Measurements from ENCODE around the gene ELK3. TPM values are rescaled to one million over a fixed set of nuclear protein-coding genes. Genes with fewer than 3 reads are reported as not detected.

ELK3 gene
- total RNA-seq, 4 donors from 2014 or later: 19.8 to 55.4 (median 31.8) TPM

DNA sequence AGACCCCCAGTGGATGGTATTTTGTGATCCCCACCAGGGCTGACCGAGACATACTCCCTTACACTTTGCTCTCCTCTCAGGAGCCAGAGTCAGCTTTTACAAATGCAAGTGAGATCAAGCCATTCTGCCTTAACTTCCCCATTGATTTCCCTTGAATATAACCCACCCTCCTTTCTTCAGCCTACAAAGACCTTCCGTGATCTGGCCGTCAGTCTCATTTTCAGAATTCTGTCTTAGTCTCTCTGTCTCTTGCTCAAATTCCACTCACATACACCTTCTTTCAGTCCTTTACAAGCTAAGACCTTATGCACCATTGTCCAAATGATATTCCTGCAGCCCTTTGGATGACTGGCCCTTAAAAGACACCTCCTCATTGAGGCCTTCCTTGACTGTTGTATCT is 39.0 kb upstream of the ELK3 start:
- H3K27me3 ChIP-seq: no peaks in the 10 kb centered on the region
- no peak overlapping the region for H3K27ac ChIP-seq
- WGBS, 2 donors: 91 to 97% methylated on average over 3 of the region's 3 CpGs
- no peaks in the 10 kb centered on the region for H3K36me3 ChIP-seq
- intact Hi-C loops (cut with DNase I): no loop called here
- no peaks in the 10 kb centered on the region for H3K4me1 ChIP-seq
- no peaks in the 10 kb centered on the region for H3K9me3 ChIP-seq
- no peak for DNase-seq
- TF ChIP-seq, protein P1, sequence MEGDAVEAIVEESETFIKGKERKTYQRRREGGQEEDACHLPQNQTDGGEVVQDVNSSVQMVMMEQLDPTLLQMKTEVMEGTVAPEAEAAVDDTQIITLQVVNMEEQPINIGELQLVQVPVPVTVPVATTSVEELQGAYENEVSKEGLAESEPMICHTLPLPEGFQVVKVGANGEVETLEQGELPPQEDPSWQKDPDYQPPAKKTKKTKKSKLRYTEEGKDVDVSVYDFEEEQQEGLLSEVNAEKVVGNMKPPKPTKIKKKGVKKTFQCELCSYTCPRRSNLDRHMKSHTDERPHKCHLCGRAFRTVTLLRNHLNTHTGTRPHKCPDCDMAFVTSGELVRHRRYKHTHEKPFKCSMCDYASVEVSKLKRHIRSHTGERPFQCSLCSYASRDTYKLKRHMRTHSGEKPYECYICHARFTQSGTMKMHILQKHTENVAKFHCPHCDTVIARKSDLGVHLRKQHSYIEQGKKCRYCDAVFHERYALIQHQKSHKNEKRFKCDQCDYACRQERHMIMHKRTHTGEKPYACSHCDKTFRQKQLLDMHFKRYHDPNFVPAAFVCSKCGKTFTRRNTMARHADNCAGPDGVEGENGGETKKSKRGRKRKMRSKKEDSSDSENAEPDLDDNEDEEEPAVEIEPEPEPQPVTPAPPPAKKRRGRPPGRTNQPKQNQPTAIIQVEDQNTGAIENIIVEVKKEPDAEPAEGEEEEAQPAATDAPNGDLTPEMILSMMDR (IDR thresholded peaks at IDR 0.05): no peak
- TF ChIP-seq POLR2A (IDR thresholded peaks at IDR 0.05): no peak
- no peak overlapping the region for H3K4me3 ChIP-seq (replicated peaks in 1 of 3)

DNA sequence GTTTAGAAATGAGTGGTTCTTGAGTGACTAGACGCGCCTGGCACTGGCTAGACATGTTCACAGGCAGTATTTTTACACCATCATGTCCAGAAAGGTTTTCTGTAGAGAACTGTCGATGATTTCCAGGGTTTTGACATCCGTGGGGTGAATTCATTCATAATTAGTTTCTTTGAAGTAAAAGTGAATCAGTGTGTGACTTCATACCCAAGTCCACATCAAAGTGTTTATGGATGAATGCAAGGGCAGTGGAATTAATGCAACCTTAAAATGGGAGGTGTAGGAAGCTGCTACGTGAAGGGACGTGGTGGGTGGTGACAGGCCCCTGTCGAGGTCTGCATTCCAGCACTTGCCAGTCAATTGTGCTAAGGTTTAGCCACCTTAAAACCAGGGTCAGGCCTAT is 38.4 kb upstream of the ELK3 start:
- H3K4me3 ChIP-seq (replicated peaks in 1 of 3): no peak overlapping the region
- WGBS, 2 donors: 82 to 86% methylated on average over 7 of the region's 7 CpGs

DNA sequence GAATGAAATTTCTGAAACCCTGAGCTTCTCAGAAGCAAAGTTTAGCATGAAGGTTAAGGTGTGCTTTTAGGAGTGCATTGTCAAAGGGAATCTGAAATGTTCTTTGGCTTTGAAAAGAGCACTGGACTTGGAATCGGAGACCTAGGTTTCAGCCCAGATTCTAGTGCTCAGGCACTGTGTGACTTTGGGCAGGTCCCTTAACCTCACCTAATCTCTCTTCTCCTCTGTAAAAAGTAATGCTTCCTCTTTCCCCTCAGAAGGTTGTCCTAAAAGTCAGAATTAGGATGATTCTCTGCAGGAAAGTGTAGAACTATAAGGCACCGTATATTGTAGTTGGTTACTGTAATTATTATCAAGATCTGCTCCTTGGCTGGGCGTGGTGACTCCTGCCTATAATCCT is 38.0 kb upstream of the ELK3 start:
- TF ChIP-seq POLR2A (IDR thresholded peaks at IDR 0.05): no peak
- TF ChIP-seq, protein P1 (IDR thresholded peaks at IDR 0.05): no peak
- Histone ChIP-seq H3K4me1 (no peaks in the 10 kb centered on the region), H3K36me3 (no peaks in the 10 kb centered on the region), H3K27ac (no peak overlapping the region), H3K4me3 (replicated peaks in 1 of 3) (no peak overlapping the region), H3K27me3 (no peaks in the 10 kb centered on the region), H3K9me3 (no peaks in the 10 kb centered on the region)
- DNase-seq: no peak
- WGBS, 2 donors: 89 to 98% methylated on average over 3 of the region's 3 CpGs
- intact Hi-C loops (cut with DNase I): no loop called here

More for the DNA sequence above, 38.4 kb upstream of the ELK3 start:
- Histone ChIP-seq H3K9me3 (no peaks in the 10 kb centered on the region), H3K27me3 (no peaks in the 10 kb centered on the region), H3K4me1 (no peaks in the 10 kb centered on the region), H3K36me3 (no peaks in the 10 kb centered on the region), H3K27ac (no peak overlapping the region)
- DNase-seq: no peak
- intact Hi-C loops (cut with DNase I): no loop called here
- TF ChIP-seq POLR2A (IDR thresholded peaks at IDR 0.05): no peak
- TF ChIP-seq, protein P1 (IDR thresholded peaks at IDR 0.05): no peak

DNA sequence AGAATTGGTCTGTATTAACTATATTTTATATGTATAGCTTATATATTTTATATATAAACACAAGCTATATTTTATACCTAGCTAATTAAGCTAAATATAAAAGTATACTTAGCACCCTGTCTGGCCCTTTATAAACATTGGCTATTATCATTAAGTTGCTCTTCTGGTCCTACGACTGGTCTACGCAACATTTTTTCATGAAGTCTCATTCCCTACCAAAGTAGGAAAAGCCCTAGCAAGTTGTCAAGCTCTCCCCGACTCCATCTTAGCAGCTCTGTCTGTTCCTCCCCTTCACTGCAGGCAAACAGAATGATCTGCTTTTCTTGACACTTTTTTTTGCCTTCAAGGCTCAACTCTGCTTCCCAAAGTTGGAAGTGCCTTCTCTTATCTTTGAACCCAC is 36.7 kb upstream of the ELK3 start:
- no peak overlapping the region for H3K4me3 ChIP-seq (replicated peaks in 1 of 3)
- H3K36me3 ChIP-seq: no peaks in the 10 kb centered on the region
- no peaks in the 10 kb centered on the region for H3K9me3 ChIP-seq
- H3K27me3 ChIP-seq: no peaks in the 10 kb centered on the region
- DNase-seq: no peak
- WGBS, 2 donors: 88 to 92% methylated on average over 3 of the region's 3 CpGs
- intact Hi-C loops (cut with DNase I): no loop called here
- TF ChIP-seq, protein P1 (IDR thresholded peaks at IDR 0.05): no peak
- no peak for TF ChIP-seq POLR2A (IDR thresholded peaks at IDR 0.05)
- H3K27ac ChIP-seq: no peak overlapping the region
- no peaks in the 10 kb centered on the region for H3K4me1 ChIP-seq

DNA sequence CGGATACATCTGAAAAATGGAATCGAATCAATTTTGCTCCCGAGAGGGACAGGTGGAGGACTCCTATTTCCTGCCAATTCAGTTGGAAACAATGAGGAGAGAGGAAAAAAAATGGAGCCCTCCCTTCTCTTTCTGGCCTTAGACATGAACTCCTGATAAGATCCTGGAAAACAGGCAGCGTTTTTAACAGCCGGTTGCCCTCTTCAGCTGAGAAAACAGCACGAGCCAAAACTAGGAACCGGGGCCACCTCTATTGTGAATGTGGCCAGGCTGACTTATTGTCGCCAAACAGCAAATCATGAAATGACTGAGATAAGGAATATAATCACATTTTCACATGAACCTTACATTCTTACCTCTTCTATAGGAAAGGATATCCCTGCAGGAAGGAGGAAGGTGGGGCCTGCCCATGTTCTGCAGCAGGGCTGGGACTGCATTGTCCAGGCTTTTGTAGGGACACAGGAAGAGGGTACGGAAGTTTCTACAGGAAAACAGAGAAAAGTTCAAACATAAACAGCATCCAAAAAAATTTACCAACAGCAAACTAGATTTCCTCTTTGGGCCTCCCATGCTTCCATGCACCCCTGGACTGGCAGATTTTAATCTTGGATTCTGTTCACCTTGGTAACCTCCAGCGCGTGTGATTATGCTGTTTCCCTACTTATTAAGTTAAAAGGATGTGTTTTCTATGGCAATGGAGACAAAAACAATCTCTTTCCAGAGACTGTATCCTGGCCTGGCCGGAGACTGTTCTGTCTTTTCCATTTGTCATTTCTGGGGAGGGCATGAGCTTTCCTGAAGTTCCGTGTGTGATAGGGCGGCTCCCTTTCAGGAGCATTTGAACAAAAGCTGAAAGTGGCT is 29.0 kb upstream of the ELK3 start:
- DNase-seq: peak; percentile 5 to 13
- 55 to 58% methylated on average over 14 of the region's 14 CpGs for WGBS, 2 donors
- no peak overlapping the region for H3K4me3 ChIP-seq (replicated peaks in 1 of 3)
- peak overlapping the region in 1 of 3 donors; percentile 48 for H3K27ac ChIP-seq
- intact Hi-C loops (cut with DNase I): no loop called here
- TF ChIP-seq, protein P1 (IDR thresholded peaks at IDR 0.05): no peak
- TF ChIP-seq POLR2A (IDR thresholded peaks at IDR 0.05): no peak
- no peaks in the 10 kb centered on the region for H3K36me3 ChIP-seq
- no peaks in the 10 kb centered on the region for H3K27me3 ChIP-seq
- H3K4me1 ChIP-seq: peaks cover 0 to 4% of the 10 kb centered on the region in 2 donors
- H3K9me3 ChIP-seq: no peaks in the 10 kb centered on the region

Measured in thyroid gland (tissue), 4 donors.